HG03457 (cell line): Measurements from ENCODE around the gene RASL12.

ENCODE experiments used
- ATAC-seq: cut with Tn5 transposase; IDR thresholded peaks from one replicate; pipeline ENCODE4 v1.9.1; 2021; ENCODE audit warnings: moderate number of reproducible peaks; ENCODE audit not compliant: unreplicated experiment

The RASL12 gene

GRCh38 chr15:65092911-65093792 is 25.4 kb upstream of the RASL12 start:
- ATAC-seq = no peak

GRCh38 chr15:65091946-65092770 is 24.4 kb upstream of the RASL12 start:
- no peak for ATAC-seq

- ATAC-seq = no peak
Measured at GRCh38 chr15:65089206-65089824, 21.5 kb upstream of the RASL12 start.

DNA sequence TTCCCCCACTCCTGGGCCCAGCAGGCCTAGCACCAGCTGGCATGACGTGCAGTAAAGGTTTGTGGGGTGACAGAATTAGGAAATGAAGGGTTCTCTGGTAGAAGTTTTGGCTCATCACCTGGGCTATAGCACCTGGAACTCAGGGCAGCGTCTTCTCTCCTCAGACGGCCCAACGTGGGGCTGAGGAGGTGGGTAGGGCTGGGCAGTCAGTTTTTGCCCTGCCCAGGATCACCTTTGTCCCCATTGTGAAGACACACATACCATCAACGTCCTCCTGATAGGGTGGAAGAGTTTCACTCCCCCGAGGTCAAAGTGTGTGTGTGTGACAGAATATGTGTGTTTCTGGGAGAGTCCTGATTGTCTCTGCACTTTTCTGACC is 20.8 kb upstream of the RASL12 start:
- no peak for ATAC-seq

DNA sequence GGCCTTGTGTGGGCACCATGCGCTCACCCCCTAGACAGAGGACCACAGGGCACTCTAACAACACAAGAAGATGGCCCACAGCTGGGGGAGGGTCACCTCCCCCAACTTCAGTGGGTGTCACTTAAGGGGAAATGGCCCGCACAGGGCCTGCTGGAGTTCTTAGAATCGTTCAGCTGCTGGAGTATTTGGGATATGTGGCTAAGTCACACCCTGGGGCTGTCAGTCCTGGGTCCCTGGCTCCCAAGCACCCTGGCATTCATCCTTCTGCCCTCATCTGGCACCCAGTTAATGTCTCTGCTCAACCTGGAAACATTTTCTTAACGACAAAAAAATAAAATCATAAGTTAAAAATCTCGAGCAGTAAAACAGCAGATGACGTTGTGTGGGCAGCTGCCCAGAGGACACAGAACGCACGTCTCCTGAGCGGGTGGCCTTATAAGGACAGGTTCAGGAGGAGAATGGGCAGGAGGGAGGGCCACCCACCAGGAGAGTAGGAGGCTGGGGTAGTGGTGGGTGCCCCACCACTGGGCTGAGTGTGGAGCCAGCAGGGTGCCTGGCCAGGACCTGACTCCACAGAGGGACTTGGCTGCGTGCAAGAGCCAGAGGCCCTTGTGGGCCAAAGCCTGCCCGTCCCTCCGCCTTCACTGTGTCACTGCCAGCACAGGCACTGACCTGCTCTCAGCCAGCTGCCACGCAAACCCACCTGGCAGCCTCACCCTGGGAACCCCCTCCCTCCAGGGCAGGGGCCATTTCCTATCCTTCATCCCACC is 20.3 kb upstream of the RASL12 start:
- ATAC-seq = no peak

GRCh38 chr15:65087411-65087810 is 19.6 kb upstream of the RASL12 start:
- ATAC-seq = no peak

DNA sequence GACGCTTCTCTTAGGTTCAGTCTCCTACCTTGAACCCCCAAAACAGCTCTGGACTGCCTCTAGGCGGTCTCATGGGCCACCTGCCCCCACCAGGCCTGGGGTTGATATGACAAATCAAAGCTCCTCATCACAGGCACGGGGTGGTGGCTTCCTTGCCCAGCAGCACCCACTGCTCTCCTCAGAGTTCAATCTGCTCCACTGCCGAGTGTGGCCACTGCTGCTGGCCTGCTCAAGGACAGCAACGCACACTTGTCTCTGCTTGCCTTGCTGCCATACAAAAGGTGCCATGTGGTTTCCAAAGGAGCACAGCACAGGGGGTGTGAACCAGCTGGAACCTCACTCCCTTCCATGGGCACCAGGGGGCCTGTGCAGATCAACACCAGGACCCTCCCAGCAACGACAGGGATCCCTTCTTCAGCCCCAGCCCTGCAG is 18.9 kb upstream of the RASL12 start:
- ATAC-seq = no peak

GRCh38 chr15:65085990-65086679 is 18.3 kb upstream of the RASL12 start:
- ATAC-seq = no peak

DNA sequence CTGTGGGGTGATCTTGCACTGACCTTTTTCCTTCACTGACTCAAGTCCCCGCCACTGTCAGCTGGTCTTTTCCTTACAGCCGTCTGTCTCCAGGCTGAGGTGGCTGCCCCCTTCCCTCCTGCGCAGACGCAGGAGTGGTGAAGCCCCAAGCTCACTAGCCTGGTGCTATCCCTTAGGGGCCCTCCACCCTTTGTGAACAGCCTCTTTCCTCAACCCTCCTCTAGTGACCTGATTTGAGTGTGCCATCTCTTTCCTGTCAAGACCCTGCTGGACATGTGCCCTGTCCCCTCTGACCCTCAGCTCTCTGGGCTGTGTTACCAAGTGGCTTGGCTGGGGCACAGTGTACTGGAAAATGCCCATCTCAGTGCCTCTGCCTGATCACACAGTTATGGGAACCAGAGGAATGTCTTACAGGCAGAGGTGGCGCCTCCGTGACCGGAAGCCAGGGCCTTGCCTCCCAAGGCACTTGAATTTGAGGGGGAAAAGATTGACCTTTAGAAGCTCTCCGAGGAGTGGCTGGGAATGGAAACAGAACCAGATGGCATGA is 17.5 kb upstream of the RASL12 start:
- ATAC-seq = no peak

GRCh38 chr15:65084500-65085206 is 16.9 kb upstream of the RASL12 start:
- ATAC-seq = no peak

GRCh38 chr15:65083262-65083701 is 15.5 kb upstream of the RASL12 start:
- ATAC-seq = no peak

DNA sequence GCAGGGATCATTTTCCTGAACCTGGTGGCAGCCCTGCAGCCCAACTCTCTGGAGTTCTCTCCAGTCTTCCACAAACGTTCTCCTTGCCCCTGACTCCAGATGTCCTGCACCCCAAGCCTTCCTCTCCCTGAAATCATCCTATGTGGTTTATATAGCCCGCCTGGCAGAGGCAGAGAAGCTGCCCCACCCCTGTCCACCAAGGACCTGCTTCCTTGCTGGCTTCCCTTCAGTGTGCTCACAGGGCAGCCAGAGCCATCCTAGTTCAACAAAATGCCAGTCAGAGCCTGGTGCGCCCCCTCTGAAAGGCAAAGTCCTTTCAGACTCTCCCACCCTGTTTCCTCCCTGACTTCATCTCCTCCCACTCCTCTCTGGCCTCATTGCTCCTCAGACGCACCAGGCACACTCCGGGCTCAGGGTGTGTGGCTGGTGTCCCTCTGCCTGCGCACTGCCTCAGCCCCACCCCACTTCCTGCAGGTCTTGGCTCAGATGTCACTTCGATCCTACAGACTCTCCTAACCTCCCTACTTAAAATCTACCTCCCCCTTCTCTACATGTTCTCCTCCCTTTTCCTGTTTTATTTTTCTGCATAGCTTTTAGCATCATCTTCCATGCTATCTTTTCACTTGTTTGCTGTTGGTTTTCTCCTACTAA is 14.6 kb upstream of the RASL12 start:
- ATAC-seq = no peak

DNA sequence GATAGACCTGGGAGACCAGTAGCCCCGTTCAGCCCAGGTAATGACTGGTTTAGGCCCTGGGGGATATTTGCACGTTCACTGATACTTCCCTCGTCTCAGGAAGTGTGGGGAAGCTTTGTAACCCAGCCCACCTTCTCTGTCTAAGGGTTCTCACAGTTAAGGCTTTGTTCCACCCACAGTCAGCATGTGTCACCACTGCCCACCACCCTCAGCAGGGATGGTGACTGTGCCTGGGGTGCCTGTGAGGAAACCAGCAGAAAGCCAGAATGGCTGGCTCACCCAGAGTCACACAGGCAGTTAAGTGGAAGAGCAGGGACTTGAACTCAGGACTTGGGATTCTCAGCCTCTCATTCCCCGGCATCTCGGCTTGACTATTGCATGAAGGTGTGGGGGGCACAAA is 14.0 kb upstream of the RASL12 start:
- ATAC-seq = no peak

- ATAC-seq = no peak
Measured at GRCh38 chr15:65081270-65081669, 13.5 kb upstream of the RASL12 start.

GRCh38 chr15:65079580-65079979 is 11.8 kb upstream of the RASL12 start:
- ATAC-seq = no peak

DNA sequence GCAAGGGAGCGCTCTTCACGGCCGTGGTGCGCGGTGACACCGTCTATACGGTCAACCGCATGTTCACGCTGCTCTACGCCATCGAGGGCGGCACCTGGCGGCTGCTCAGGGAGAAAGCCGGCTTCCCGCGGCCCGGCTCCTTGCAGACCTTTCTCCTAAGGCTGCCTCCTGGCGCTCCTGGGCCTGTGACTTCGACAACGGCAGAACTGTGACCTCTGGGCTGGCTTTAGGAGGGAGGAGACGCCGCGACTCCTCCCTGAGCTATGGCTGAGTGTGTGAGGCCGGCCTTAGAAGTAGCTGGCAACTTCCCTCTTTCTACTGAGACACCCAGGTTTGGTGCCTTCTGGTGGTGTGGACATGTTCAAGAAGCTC is 10.2 kb upstream of the RASL12 start:
- ATAC-seq = no peak

GRCh38 chr15:65077291-65077980 is 9.6 kb upstream of the RASL12 start:
- ATAC-seq = no peak
